BLaER1 treated with 17β-estradiol and CSF1 and Interleukin-3, amounts not matched to agents 10 nM and 100 nM (cell line): ENCODE data around the gene KLC1.
A peak's percentile ranks its signal among the peaks of the same experiment; 100 is the strongest.

Source experiments
- H3K27ac ChIP-seq, 11 experiments: shearing (Covaris generic); formaldehyde crosslinking; 2 replicates each; pipeline ENCODE4 v1.8.1; 2022
- H3K27me3 ChIP-seq, 11 experiments: shearing (Covaris generic); formaldehyde crosslinking; 2 replicates each; pipeline ENCODE4 v1.8.1; 2022
- H3K36me3 ChIP-seq, 11 experiments: shearing (Covaris generic); formaldehyde crosslinking; 2 replicates each; pipeline ENCODE4 v1.8.1; 2022
- H3K4me1 ChIP-seq, 10 experiments: shearing (Covaris generic); formaldehyde crosslinking; 2 replicates each; pipeline ENCODE4 v1.8.1; 2022
- H3K4me2 ChIP-seq, 11 experiments: shearing (Covaris generic); formaldehyde crosslinking; 2 replicates each; pipeline ENCODE4 v1.8.1; 2022
- H3K4me3 ChIP-seq, 10 experiments: shearing (Covaris generic); formaldehyde crosslinking; 2 replicates each; pipeline ENCODE4 v1.8.1; 2022
- H3K9ac ChIP-seq, 11 experiments: shearing (Covaris generic); formaldehyde crosslinking; 2 replicates each; pipeline ENCODE4 v1.8.1; 2022
- H3K9me3 ChIP-seq, 11 experiments: shearing (Covaris generic); formaldehyde crosslinking; replicated peaks in 1 of 11; 2 replicates each; pipeline ENCODE4 v1.8.1; 2022
- H4K20me1 ChIP-seq, 11 experiments: shearing (Covaris generic); formaldehyde crosslinking; 2 replicates each; pipeline ENCODE4 v1.8.1; 2022
- Cebpa-rat ChIP-seq, 11 experiments: shearing (Covaris generic); IDR thresholded peaks; 2 replicates each; pipeline ENCODE4 v1.8.1; 2022

Gene KLC1

GRCh38 chr14:103715052-103716000 lies 86.3 kb downstream of the KLC1 start, which contains the start of the genes XRCC3 and ZFYVE21:
Gene XRCC3, minus strand, starts transcription at chr14:103715451. Its CDS starts 4,364 bp downstream, at chr14:103711087.
Gene ZFYVE21, plus strand, starts transcription at chr14:103715810. Its CDS starts 32 bp downstream, at chr14:103715842.
- Histone ChIP-seq H3K4me3 (peak within 1 kb of the TSS; percentile 78 to 94 (median 86)), H3K27me3 (no peaks in the 10 kb centered on the region), H3K27ac (peak within 1 kb of the TSS; percentile 53 to 97 (median 95); a peak in 21 of 22 replicates), H3K4me2 (peak within 1 kb of the TSS; percentile 95 to 100 (median 99)), H3K4me1 (peaks cover 51 to 73% (median 58%) of the 10 kb centered on the region in 10 experiments), H3K36me3 (peaks cover 0 to 40% (median 19%) of the 10 kb centered on the region in 11 experiments; a peak in 13 of 22 replicates), H3K9me3 (no peaks in the 10 kb centered on the region), H3K9ac (peak within 1 kb of the TSS; percentile 87 to 98 (median 96)), H4K20me1 (peaks cover 38 to 80% (median 62%) of the 10 kb centered on the region in 11 experiments; a peak in 21 of 22 replicates)
- TF ChIP-seq Cebpa-rat (IDR thresholded peaks at IDR 0.05): no peak

GRCh38 chr14:103716091-103716801 lies 87.2 kb downstream of the KLC1 start:
- Histone ChIP-seq H3K9ac (peak overlapping the region; percentile 77 to 98 (median 91)), H3K4me2 (peak overlapping the region; percentile 95 to 100 (median 99)), H3K4me1 (peaks cover 48 to 73% (median 59%) of the 10 kb centered on the region in 10 experiments), H3K9me3 (no peaks in the 10 kb centered on the region), H3K4me3 (peak overlapping the region; percentile 78 to 94 (median 85)), H3K36me3 (peaks cover 0 to 31% (median 15%) of the 10 kb centered on the region in 11 experiments; a peak in 14 of 22 replicates), H3K27me3 (no peaks in the 10 kb centered on the region), H3K27ac (peak overlapping the region; percentile 36 to 77 (median 68); a peak in 21 of 22 replicates), H4K20me1 (peaks cover 47 to 86% (median 68%) of the 10 kb centered on the region in 11 experiments; a peak in 21 of 22 replicates)
- TF ChIP-seq Cebpa-rat (IDR thresholded peaks at IDR 0.05): no peak

- peaks cover 0 to 26% (median 12%) of the 10 kb centered on the region in 11 experiments; a peak in 13 of 22 replicates for H3K36me3 ChIP-seq
- no peaks in the 10 kb centered on the region for H3K9me3 ChIP-seq
- no peak for TF ChIP-seq Cebpa-rat (IDR thresholded peaks at IDR 0.05)
- peaks cover 54 to 86% (median 73%) of the 10 kb centered on the region in 11 experiments; a peak in 21 of 22 replicates for H4K20me1 ChIP-seq
- no peak overlapping the region; a peak in 1 of 22 replicates for H3K27ac ChIP-seq
- H3K4me1 ChIP-seq: peaks cover 41 to 66% (median 56%) of the 10 kb centered on the region in 10 experiments
- no peaks in the 10 kb centered on the region for H3K27me3 ChIP-seq
- peak overlapping the region; percentile 77 to 98 (median 91) for H3K9ac ChIP-seq
- H3K4me2 ChIP-seq: peak overlapping the region; percentile 95 to 100 (median 99)
- peak overlapping the region; percentile 78 to 94 (median 85) for H3K4me3 ChIP-seq
Measured at GRCh38 chr14:103716899-103717411, 87.9 kb downstream of the KLC1 start.

- Histone ChIP-seq H3K4me2 (peak overlapping the region; percentile 5 to 96 (median 34); a peak in 17 of 22 replicates), H3K27ac (no peak overlapping the region), H3K36me3 (peaks cover 0 to 12% (median 2%) of the 10 kb centered on the region in 11 experiments; a peak in 10 of 22 replicates), H3K4me1 (peaks cover 33 to 53% (median 48%) of the 10 kb centered on the region in 10 experiments), H3K4me3 (no peak overlapping the region), H3K9me3 (no peaks in the 10 kb centered on the region), H3K9ac (0 out of 22 replicates have a peak overlapping the region, but pooled peaks of 1 of the 11 experiments have one; percentile 11), H3K27me3 (no peaks in the 10 kb centered on the region), H4K20me1 (peaks cover 59 to 84% (median 73%) of the 10 kb centered on the region in 11 experiments; a peak in 20 of 22 replicates)
- TF ChIP-seq Cebpa-rat (IDR thresholded peaks at IDR 0.05): no peak
Measured at GRCh38 chr14:103718572-103718971, 89.6 kb downstream of the KLC1 start.

GRCh38 chr14:103719751-103720150 lies 90.7 kb downstream of the KLC1 start:
- Histone ChIP-seq H3K4me1 (peaks cover 21 to 41% (median 36%) of the 10 kb centered on the region in 10 experiments; a peak in 19 of 20 replicates), H3K4me3 (no peak overlapping the region), H3K27me3 (no peaks in the 10 kb centered on the region), H3K9ac (peak overlapping the region in 4 of 11 experiments; percentile 17 to 30 (median 21); a peak in 1 of 22 replicates), H3K4me2 (peak overlapping the region in 7 of 11 experiments; percentile 9 to 57 (median 34); a peak in 11 of 22 replicates), H3K27ac (no peak overlapping the region), H3K9me3 (no peaks in the 10 kb centered on the region), H3K36me3 (peaks cover 0 to 24% (median 10%) of the 10 kb centered on the region in 11 experiments; a peak in 8 of 22 replicates), H4K20me1 (peaks cover 58 to 86% (median 79%) of the 10 kb centered on the region in 11 experiments; a peak in 20 of 22 replicates)
- no peak for TF ChIP-seq Cebpa-rat (IDR thresholded peaks at IDR 0.05)

GRCh38 chr14:103721334-103722120 lies 92.5 kb downstream of the KLC1 start:
- no peak for TF ChIP-seq Cebpa-rat (IDR thresholded peaks at IDR 0.05)
- 0 out of 22 replicates have a peak overlapping the region, but pooled peaks of 1 of the 11 experiments have one; percentile 8 for H3K9ac ChIP-seq
- peaks cover 55 to 100% (median 95%) of the 10 kb centered on the region in 11 experiments for H4K20me1 ChIP-seq
- no peak overlapping the region for H3K27ac ChIP-seq
- H3K4me1 ChIP-seq: peaks cover 19 to 38% (median 33%) of the 10 kb centered on the region in 10 experiments; a peak in 19 of 20 replicates
- H3K4me3 ChIP-seq: no peak overlapping the region
- peaks cover 3 to 40% (median 17%) of the 10 kb centered on the region in 11 experiments; a peak in 16 of 22 replicates for H3K36me3 ChIP-seq
- no peak overlapping the region for H3K4me2 ChIP-seq
- H3K27me3 ChIP-seq: no peaks in the 10 kb centered on the region
- H3K9me3 ChIP-seq: no peaks in the 10 kb centered on the region

GRCh38 chr14:103723748-103724081 lies 94.7 kb downstream of the KLC1 start:
- TF ChIP-seq Cebpa-rat (IDR thresholded peaks at IDR 0.05): no peak

More at GRCh38 chr14:103723748-103724081, 94.7 kb downstream of the KLC1 start:
- Histone ChIP-seq H3K36me3 (peaks cover 6 to 57% (median 25%) of the 10 kb centered on the region in 11 experiments; a peak in 21 of 22 replicates), H4K20me1 (peaks cover 34 to 94% (median 86%) of the 10 kb centered on the region in 11 experiments), H3K27ac (no peak overlapping the region), H3K9ac (peak overlapping the region in 2 of 11 experiments; percentile 7 to 32; a peak in 3 of 22 replicates), H3K4me1 (peaks cover 2 to 17% (median 12%) of the 10 kb centered on the region in 10 experiments; a peak in 19 of 20 replicates), H3K4me3 (no peak overlapping the region), H3K27me3 (no peaks in the 10 kb centered on the region), H3K4me2 (no peak overlapping the region), H3K9me3 (no peaks in the 10 kb centered on the region)
